Measurements from ENCODE around the gene FAM47E. TPM values are rescaled to one million over a fixed set of nuclear protein-coding genes. Genes with fewer than 3 reads are reported as not detected.
A peak's percentile ranks its signal among the peaks of the same experiment; 100 is the strongest.

Gene FAM47E
- total and polyA plus RNA-seq, 9 of the 15 experiments (the other 6 are each of a cell fraction or from before 2014, with no cell fraction given) = 3.7 to 15.6 (median 6.4) TPM

DNA sequence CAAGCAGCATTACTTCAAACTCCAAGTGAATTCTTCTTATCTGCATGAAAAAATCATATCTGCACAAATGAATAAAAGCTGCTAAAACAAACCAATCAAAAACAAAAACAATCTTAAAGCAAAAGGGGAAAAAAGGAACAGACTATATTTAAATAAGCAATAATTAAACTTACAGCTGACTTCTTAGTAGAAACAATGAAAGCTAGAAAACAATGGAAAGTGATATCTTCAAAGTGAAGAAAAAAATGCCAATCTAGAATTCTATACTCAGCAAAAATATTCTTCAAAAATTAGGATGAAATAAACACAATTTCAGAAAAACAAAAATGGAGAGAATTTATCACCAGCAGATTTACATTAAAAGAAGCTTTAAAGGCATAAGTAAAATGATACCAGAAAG lies 75.0 kb downstream of the FAM47E start (continued):
- TF ChIP-seq, protein P1, sequence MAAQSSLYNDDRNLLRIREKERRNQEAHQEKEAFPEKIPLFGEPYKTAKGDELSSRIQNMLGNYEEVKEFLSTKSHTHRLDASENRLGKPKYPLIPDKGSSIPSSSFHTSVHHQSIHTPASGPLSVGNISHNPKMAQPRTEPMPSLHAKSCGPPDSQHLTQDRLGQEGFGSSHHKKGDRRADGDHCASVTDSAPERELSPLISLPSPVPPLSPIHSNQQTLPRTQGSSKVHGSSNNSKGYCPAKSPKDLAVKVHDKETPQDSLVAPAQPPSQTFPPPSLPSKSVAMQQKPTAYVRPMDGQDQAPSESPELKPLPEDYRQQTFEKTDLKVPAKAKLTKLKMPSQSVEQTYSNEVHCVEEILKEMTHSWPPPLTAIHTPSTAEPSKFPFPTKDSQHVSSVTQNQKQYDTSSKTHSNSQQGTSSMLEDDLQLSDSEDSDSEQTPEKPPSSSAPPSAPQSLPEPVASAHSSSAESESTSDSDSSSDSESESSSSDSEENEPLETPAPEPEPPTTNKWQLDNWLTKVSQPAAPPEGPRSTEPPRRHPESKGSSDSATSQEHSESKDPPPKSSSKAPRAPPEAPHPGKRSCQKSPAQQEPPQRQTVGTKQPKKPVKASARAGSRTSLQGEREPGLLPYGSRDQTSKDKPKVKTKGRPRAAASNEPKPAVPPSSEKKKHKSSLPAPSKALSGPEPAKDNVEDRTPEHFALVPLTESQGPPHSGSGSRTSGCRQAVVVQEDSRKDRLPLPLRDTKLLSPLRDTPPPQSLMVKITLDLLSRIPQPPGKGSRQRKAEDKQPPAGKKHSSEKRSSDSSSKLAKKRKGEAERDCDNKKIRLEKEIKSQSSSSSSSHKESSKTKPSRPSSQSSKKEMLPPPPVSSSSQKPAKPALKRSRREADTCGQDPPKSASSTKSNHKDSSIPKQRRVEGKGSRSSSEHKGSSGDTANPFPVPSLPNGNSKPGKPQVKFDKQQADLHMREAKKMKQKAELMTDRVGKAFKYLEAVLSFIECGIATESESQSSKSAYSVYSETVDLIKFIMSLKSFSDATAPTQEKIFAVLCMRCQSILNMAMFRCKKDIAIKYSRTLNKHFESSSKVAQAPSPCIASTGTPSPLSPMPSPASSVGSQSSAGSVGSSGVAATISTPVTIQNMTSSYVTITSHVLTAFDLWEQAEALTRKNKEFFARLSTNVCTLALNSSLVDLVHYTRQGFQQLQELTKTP (IDR thresholded peaks at IDR 0.05; ENCODE audit: low read depth in 1 of 2, partially characterized antibody in 2 of 2) = no peak
- TF ChIP-seq ZNF274 (IDR thresholded peaks at IDR 0.05; ENCODE audit: borderline replicate concordance, low read depth, low read length) = no peak
- TF ChIP-seq GATA2 (CRISPR knock-in tag; IDR thresholded peaks at IDR 0.05) = no peak
- no peak for TF ChIP-seq ZNF77 (CRISPR knock-in tag; IDR thresholded peaks at IDR 0.05)
- TF ChIP-seq TRIM24 (IDR thresholded peaks at IDR 0.05) = peak; percentile 76 to 91; a peak in 3 of 4 replicates
- TF ChIP-seq HDAC3 (IDR thresholded peaks at IDR 0.05; ENCODE audit: borderline replicate concordance, partially characterized antibody) = no peak
- no peak for TF ChIP-seq FOXA3 (CRISPR knock-in tag; conservative IDR thresholded peaks at IDR 0.05 in 1 of 2, IDR thresholded peaks at IDR 0.05 in 1 of 2)
- TF ChIP-seq ZNF561 (CRISPR knock-in tag; conservative IDR thresholded peaks at IDR 0.05) = no peak
- 0 out of 2 replicates have a peak, but pooled peaks have one; percentile 15 for TF ChIP-seq ZNF384 (IDR thresholded peaks at IDR 0.05; ENCODE audit: low read depth, low read length)
- no peak for TF ChIP-seq SMARCA4 (IDR thresholded peaks at IDR 0.05)
- TF ChIP-seq NELFE (IDR thresholded peaks at IDR 0.05; ENCODE audit: insufficient read depth, insufficient read length) = no peak
- TF ChIP-seq ZNF347 (CRISPR knock-in tag; IDR thresholded peaks at IDR 0.05; ENCODE audit: low read depth) = no peak
- TF ChIP-seq HDAC1 (IDR thresholded peaks at IDR 0.05) = peak in 1 of 2 experiments; percentile 15; a peak in 1 of 4 replicates
- TF ChIP-seq MAFG (tag; conservative IDR thresholded peaks at IDR 0.05) = peak; percentile 51
- no peak for TF ChIP-seq SOX6 (IDR thresholded peaks at IDR 0.05)
- TF ChIP-seq, protein P2, sequence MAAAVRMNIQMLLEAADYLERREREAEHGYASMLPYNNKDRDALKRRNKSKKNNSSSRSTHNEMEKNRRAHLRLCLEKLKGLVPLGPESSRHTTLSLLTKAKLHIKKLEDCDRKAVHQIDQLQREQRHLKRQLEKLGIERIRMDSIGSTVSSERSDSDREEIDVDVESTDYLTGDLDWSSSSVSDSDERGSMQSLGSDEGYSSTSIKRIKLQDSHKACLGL (CRISPR knock-in tag; IDR thresholded peaks at IDR 0.05; ENCODE audit: borderline replicate concordance, poor library complexity, severe bottlenecking) = no peak
- TF ChIP-seq, protein P3, sequence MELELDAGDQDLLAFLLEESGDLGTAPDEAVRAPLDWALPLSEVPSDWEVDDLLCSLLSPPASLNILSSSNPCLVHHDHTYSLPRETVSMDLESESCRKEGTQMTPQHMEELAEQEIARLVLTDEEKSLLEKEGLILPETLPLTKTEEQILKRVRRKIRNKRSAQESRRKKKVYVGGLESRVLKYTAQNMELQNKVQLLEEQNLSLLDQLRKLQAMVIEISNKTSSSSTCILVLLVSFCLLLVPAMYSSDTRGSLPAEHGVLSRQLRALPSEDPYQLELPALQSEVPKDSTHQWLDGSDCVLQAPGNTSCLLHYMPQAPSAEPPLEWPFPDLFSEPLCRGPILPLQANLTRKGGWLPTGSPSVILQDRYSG (tag; conservative IDR thresholded peaks at IDR 0.05; ENCODE audit: low read depth) = no peak
- no peak for TF ChIP-seq HCFC1 (IDR thresholded peaks at IDR 0.05; ENCODE audit: low read depth, low read length)
- TF ChIP-seq SREBF1 (IDR thresholded peaks at IDR 0.05; ENCODE audit: borderline replicate concordance, low read depth, low read length) = no peak
- TF ChIP-seq, protein P4, sequence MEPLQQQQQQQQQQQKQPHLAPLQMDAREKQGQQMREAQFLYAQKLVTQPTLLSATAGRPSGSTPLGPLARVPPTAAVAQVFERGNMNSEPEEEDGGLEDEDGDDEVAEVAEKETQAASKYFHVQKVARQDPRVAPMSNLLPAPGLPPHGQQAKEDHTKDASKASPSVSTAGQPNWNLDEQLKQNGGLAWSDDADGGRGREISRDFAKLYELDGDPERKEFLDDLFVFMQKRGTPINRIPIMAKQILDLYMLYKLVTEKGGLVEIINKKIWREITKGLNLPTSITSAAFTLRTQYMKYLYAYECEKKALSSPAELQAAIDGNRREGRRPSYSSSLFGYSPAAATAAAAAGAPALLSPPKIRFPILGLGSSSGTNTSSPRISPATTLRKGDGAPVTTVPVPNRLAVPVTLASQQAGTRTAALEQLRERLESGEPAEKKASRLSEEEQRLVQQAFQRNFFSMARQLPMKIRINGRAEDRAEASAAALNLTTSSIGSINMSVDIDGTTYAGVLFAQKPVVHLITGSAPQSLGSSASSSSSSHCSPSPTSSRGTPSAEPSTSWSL (CRISPR knock-in tag; IDR thresholded peaks at IDR 0.05; ENCODE audit: borderline replicate concordance) = no peak
- TF ChIP-seq PRPF4 (IDR thresholded peaks at IDR 0.05; ENCODE audit: insufficient read depth, low read depth, low read length, poor library complexity, severe bottlenecking) = no peak
- no peak for TF ChIP-seq NUFIP1 (IDR thresholded peaks at IDR 0.05; ENCODE audit: partially characterized antibody)
- TF ChIP-seq ZNF146 (CRISPR knock-in tag; IDR thresholded peaks at IDR 0.05; ENCODE audit: unreplicated experiment) = no peak
